GM10847 (cell line): ENCODE measurements around the gene DNTT.

Source experiments
- POLR2A ChIP-seq: IDR thresholded peaks from 2 replicates; pipeline ENCODE4 v1.6.1; 2011; ENCODE audit not compliant: insufficient read length; ENCODE audit errors: extremely low read depth

DNTT gene

GRCh38 chr10:96317067-96317833, 13.0 kb downstream of the DNTT start:
- no peak for TF ChIP-seq POLR2A

GRCh38 chr10:96319754-96320474, 15.7 kb downstream of the DNTT start:
- TF ChIP-seq POLR2A = no peak

- TF ChIP-seq POLR2A = no peak
These were observed 17.6 kb downstream of the DNTT start for GRCh38 chr10:96321822-96322221.

DNA sequence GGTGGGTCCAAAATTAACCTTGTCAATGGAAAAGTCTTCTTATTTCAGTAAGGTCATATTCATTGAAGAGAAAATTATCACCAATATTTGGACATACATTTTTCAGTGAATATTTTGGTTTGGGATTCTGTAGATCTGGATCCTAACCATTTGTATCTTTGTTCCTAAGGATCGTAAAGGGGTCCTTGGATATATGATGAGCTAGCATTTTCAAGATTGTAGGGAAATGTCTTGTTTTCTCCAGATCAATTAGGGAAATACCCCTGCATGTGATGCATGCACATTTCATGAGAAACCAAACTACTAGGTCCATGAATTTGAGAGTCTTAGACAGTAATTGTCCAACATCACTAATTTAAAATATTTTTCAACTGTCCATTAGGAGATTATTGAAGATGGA, 18.0 kb downstream of the DNTT start:
- TF ChIP-seq POLR2A = no peak

DNA sequence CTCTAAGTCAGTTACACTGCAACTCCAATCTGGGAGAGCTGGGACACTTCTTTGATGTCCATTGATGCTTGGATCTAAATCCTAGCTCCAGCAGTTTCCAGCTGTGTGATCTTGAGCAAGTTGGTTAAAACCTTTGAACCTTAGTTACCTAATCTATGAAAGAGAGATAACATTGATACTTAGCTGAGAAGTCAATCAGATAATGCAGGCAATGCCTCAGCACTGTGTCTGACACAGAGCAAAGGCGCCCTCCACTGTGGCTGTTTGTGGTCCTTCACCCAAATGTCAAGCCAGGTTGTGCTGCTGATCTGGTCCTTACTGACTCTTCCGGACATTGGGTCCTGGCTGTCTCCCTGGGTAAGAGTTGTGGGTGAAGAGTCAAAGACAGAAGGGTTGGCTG, 20.2 kb downstream of the DNTT start:
- no peak for TF ChIP-seq POLR2A

- TF ChIP-seq POLR2A = no peak
These were observed 21.6 kb downstream of the DNTT start for GRCh38 chr10:96325719-96326373.

DNA sequence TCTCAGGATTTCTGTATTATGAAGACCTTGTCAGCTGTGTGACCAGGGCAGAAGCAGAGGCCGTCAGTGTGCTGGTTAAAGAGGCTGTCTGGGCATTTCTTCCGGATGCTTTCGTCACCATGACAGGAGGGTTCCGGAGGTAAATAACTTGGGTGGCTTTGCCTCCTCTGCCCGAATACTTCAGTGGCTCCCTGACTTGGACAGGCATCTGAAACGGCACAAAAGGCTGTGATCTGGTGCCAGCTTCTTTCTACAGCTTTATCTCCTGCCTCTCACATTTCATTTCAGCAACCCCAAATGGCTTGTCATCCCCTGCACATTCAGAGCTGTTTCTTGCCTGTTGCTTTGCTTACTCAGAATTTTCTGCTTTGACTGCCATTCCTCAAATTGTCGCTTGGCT, 23.2 kb downstream of the DNTT start:
- no peak for TF ChIP-seq POLR2A

DNA sequence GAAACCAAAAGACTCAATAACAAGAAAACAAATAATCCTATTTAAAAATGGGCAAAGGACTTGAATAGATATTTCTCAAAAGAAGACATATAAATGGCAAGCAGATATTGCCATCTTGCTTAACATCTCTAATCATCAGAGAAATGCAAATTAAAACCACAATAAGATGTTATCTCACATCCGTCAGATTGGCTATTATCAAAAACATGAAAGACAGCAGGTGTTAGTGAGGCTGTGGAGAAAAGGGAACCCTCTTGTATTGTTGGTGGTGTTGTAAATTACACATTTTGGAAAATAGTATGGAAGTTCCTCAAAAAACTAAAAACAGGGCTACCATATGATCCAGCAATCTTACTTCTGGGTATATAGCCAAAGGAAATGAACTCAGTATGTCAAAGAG, 28.9 kb downstream of the DNTT start:
- no peak for TF ChIP-seq POLR2A

DNA sequence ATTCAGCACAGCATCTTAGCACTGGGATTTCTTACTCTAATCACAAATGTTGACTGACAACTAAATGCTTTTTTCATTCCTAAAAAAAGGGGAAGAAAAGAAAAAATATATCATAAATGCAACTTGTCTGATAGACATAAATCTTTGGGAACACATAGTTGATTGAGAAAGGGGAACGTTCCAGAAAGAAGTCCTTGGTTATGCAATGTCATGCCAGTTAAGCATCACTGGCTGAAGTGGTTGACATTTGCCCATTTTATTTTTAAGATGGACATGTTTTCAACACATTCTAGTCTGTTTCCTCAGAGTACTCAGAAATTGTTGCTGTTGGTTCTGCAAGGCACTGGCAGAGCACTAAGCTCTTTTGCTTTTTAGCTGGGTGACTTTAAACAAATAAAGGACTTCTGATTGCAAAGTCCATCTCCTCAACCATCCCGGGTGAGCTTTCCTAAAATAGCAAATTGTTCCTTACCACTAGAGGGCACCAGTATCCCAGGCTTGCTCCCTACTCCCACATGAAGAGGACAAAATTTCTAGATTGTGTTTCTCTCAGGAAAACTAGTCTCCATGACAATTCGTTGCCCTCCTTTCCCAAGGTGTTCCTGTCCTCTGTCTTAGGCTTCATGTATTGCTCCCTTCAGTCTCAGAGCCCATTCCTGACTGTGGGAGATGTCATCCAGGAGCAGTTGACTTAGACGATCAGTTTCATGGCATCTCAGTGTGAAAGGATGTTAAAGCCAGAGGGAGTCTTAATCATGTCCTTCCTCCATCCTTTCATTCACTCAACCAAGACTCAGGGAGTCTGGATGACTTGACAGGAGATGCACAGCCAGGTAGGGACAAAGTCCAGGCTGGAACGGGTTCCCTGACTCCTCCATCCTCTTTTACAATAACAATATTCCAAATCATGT, 30.6 kb downstream of the DNTT start:
- no peak for TF ChIP-seq POLR2A

GRCh38 chr10:96337106-96337505, 32.9 kb downstream of the DNTT start:
- no peak for TF ChIP-seq POLR2A

DNA sequence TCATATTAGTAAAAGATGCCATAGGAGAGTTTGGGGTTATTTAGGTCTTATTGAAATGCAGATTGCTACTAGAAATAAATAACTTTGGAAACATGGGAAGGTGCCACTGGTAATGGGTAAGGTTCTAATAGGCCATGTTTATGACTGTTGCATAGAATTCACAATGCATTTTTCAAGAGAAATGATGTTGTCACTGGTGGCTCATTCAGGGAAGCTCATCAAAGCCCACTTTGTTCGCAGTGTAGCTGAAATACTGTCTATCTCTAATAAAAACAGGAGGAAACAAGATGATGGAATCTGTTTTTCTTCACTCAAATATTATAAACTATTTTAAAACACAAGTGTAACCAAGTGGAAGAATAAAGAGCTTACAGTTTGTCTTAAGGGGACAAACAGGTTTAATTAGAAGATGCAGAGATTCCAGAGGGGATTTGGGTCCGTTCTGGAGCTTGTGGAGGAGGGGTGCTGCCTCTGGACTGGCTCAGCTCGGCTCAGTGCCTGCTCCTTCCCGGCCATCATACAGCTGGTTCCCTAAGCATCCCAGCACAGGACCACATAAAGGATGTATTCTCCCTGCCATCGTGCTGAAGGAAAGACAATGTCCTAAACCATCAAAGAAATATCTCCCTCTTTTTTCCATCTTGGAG, 34.2 kb downstream of the DNTT start:
- TF ChIP-seq POLR2A = no peak

DNA sequence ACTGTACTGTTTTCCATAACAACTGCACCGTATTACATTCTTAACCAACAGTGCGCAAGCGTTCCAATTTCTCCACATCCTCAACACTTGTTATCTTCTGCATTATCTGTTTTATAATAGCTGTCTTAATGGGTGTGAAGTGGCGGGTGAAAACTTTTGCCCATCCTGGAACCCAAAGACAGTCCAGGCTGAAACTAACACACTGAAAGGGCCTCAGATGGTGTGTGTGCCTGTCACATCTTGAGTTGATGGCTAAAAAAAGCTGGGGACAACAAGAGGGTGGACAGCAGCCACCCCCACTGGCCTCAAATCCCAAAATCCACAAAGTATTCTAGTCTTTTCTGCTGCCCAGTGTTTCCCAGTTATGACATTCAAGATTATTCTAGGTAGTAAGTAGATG, 35.1 kb downstream of the DNTT start:
- no peak for TF ChIP-seq POLR2A

DNA sequence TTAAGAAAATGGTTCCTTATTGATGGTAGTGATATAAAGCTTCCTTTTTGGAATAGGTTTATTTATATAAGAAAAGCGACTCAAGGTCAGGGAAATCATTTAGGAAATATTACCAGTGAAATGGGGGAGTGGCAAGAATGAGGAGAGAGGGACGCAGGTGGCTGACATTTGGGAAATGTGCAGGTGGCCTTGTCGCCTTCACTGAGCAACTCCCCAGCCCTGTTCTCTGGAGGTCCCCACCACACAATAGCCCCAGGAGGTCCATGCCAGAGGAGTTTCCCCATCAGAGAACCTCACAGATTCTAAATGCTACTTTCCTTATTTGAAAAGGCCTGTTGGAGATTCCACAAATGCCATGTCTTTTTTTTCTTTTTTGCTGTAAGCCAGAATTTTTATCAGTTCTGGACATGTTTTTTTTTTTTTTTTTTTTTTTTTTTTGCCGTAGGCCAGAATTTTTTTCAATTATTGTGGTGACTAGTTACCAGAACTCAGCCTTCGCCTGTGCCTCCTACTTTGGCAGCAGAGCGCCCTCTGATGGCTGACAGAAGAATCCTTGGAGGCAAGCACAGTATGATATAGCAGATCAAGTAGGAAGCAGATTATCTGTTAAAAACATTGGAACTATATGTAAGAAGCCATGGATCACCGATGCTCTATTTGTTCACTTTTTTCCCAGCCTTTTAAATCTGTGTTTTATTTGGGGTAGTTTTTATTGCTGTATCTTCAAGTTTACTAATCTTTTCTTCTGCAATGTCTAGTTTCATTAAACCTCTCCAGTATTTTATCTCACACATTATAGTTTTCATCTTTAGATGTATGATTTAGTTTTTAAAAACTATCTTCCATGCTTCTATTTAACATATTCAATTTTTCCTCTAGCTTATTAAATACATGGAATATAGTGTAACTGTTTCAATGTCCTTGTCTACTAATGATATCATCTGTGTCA, 36.0 kb downstream of the DNTT start:
- no peak for TF ChIP-seq POLR2A
